HG03108 (cell line): Measurements from ENCODE around the gene GBA3.

ENCODE experiments used
- ATAC-seq: cut with Tn5 transposase; IDR thresholded peaks from one replicate; pipeline ENCODE4 v1.9.1; 2021; ENCODE audit warnings: moderate library complexity; ENCODE audit not compliant: unreplicated experiment

The GBA3 gene

GRCh38 chr4:22692736-22693135 lies at the start of gene GBA3:
Gene GBA3, plus strand, starts transcription at chr4:22692937.
- no peak for ATAC-seq

GRCh38 chr4:22643952-22644351 lies 48.8 kb upstream of the GBA3 start:
- ATAC-seq: no peak

GRCh38 chr4:22645481-22646182 lies 47.1 kb upstream of the GBA3 start:
- ATAC-seq: no peak

GRCh38 chr4:22648996-22649395 lies 43.7 kb upstream of the GBA3 start:
- ATAC-seq: no peak

- no peak for ATAC-seq
Measured at GRCh38 chr4:22650771-22651170, 42.0 kb upstream of the GBA3 start.

- ATAC-seq: no peak
Measured at GRCh38 chr4:22653752-22654151, 39.0 kb upstream of the GBA3 start.

- no peak for ATAC-seq
Measured at GRCh38 chr4:22661443-22661842, 31.3 kb upstream of the GBA3 start.

GRCh38 chr4:22667332-22667940 lies 25.3 kb upstream of the GBA3 start:
- no peak for ATAC-seq

- no peak for ATAC-seq
Measured at GRCh38 chr4:22668301-22668700, 24.4 kb upstream of the GBA3 start.

GRCh38 chr4:22668702-22669101 lies 24.0 kb upstream of the GBA3 start:
- ATAC-seq: no peak

GRCh38 chr4:22670956-22671355 lies 21.8 kb upstream of the GBA3 start:
- no peak for ATAC-seq

- no peak for ATAC-seq
Measured at GRCh38 chr4:22672519-22672918, 20.2 kb upstream of the GBA3 start.

- ATAC-seq: no peak
Measured at GRCh38 chr4:22672944-22673343, 19.8 kb upstream of the GBA3 start.

GRCh38 chr4:22674700-22675099 lies 18.0 kb upstream of the GBA3 start:
- no peak for ATAC-seq

GRCh38 chr4:22676063-22676462 lies 16.7 kb upstream of the GBA3 start:
- ATAC-seq: no peak

GRCh38 chr4:22677780-22678179 lies 15.0 kb upstream of the GBA3 start:
- no peak for ATAC-seq

GRCh38 chr4:22678940-22679854 lies 13.5 kb upstream of the GBA3 start:
- no peak for ATAC-seq

- ATAC-seq: no peak
Measured at GRCh38 chr4:22680065-22680642, 12.6 kb upstream of the GBA3 start.

- ATAC-seq: no peak
Measured at GRCh38 chr4:22683726-22684125, 9.0 kb upstream of the GBA3 start.

GRCh38 chr4:22686141-22686540 lies 6.6 kb upstream of the GBA3 start:
- ATAC-seq: no peak

- no peak for ATAC-seq
Measured at GRCh38 chr4:22688236-22688635, 4.5 kb upstream of the GBA3 start.
